ENCODE data around the gene CACHD1. TPM values are rescaled to one million over a fixed set of nuclear protein-coding genes. Genes with fewer than 3 reads are reported as not detected.
"Not testable (repeated sequence)": the region's sequence is repeated elsewhere in the genome, so short reads cannot be mapped to it uniquely, and the experiment has no call there.

CACHD1 gene
- total RNA-seq, 4 donors from 2014 or later: 1.6 to 3.2 (median 2.2) TPM; not detected in 1

DNA sequence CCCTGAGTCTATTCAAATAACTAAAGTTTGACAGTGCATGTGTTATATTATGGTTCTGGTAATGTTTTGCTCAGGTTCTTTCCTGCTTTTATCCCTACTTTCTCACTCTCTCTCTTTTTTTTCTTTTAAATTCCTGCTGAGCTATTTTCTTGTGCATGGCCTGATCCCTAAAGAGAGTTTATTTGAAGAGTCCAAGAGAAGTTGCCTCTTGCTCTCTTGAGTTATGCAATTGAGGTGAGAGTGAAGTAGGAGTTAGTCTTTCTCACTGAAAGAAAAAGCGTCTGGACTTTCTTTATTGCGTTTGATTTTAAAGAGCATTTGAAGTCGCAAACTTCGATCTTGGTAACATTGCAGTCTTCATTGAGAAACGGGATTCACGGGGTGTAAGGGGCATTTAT, 138.7 kb downstream of the CACHD1 start:
- Histone ChIP-seq H3K36me3 (no peaks in the 10 kb centered on the region), H3K4me1 (no peaks in the 10 kb centered on the region), H3K27ac (no peak overlapping the region), H3K9me3 (no peaks in the 10 kb centered on the region), H3K27me3 (no peaks in the 10 kb centered on the region), H3K4me3 (no peak overlapping the region)
- intact Hi-C loops (cut with DNase I; ENCODE audit: low total_unique reads) (no loop called here), in situ Hi-C loops (cut with MboI; ENCODE audit: low pct_ligation_motif_present in 1 of 4, low pct_unique_long_range_greater_than_20kb in 1 of 4, low sequenced_read_pairs in 3 of 4) (no loop called here)
- no peak for DNase-seq
- TF ChIP-seq EP300 (IDR thresholded peaks at IDR 0.05; ENCODE audit: low read depth) (no peak), POLR2A (IDR thresholded peaks at IDR 0.05) (no peak), POLR2AphosphoS5 (IDR thresholded peaks at IDR 0.05) (no peak)
- TF ChIP-seq, protein P1, sequence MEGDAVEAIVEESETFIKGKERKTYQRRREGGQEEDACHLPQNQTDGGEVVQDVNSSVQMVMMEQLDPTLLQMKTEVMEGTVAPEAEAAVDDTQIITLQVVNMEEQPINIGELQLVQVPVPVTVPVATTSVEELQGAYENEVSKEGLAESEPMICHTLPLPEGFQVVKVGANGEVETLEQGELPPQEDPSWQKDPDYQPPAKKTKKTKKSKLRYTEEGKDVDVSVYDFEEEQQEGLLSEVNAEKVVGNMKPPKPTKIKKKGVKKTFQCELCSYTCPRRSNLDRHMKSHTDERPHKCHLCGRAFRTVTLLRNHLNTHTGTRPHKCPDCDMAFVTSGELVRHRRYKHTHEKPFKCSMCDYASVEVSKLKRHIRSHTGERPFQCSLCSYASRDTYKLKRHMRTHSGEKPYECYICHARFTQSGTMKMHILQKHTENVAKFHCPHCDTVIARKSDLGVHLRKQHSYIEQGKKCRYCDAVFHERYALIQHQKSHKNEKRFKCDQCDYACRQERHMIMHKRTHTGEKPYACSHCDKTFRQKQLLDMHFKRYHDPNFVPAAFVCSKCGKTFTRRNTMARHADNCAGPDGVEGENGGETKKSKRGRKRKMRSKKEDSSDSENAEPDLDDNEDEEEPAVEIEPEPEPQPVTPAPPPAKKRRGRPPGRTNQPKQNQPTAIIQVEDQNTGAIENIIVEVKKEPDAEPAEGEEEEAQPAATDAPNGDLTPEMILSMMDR (IDR thresholded peaks at IDR 0.05): no peak
- 89% methylated on average over 6 of the region's 6 CpGs; no CpG with 5 or more reads in 1 of the 2 donors for WGBS, 2 donors (ENCODE audit: low coverage in 1 of 2)

DNA sequence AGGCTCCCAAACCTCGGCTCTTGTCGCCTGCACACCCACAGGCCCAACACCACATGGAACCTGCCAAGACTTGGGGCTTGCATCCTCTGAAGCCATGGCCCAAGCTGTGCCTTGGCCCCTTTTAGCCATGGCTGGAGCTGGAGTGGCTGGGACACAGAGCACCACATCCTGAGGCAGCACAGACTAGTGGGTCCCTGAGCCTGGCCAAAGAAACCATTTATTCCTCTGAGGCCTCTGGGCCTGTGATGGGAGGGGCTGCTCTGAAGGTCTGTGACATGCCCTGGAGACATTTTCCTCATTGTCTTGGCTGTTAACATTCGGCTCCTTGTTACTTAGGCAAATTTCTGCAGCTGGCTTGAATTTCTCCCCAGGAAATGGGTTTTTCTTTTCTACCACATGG, 141.0 kb downstream of the CACHD1 start:
- WGBS, 2 donors (ENCODE audit: low coverage in 1 of 2): 90% methylated on average over 3 of the region's 3 CpGs; no CpG with 5 or more reads in 1 of the 2 donors
- DNase-seq; H3K27me3 ChIP-seq; in situ Hi-C loops (cut with MboI; ENCODE audit: low pct_ligation_motif_present in 1 of 4, low pct_unique_long_range_greater_than_20kb in 1 of 4, low sequenced_read_pairs in 3 of 4); H3K4me3 ChIP-seq; H3K27ac ChIP-seq; H3K36me3 ChIP-seq; intact Hi-C loops (cut with DNase I; ENCODE audit: low total_unique reads); H3K4me1 ChIP-seq; H3K9me3 ChIP-seq: not testable (repeated sequence)

- Histone ChIP-seq H3K9me3 (no peaks in the 10 kb centered on the region), H3K27ac (no peak overlapping the region), H3K36me3 (no peaks in the 10 kb centered on the region), H3K4me1 (no peaks in the 10 kb centered on the region), H3K27me3 (no peaks in the 10 kb centered on the region), H3K4me3 (no peak overlapping the region)
- in situ Hi-C loops (cut with MboI; ENCODE audit: low pct_ligation_motif_present in 1 of 4, low pct_unique_long_range_greater_than_20kb in 1 of 4, low sequenced_read_pairs in 3 of 4): no loop called here
- TF ChIP-seq, protein P1 (IDR thresholded peaks at IDR 0.05): no peak
- 55% methylated on average over 2 of the region's 2 CpGs; no CpG with 5 or more reads in 1 of the 2 donors for WGBS, 2 donors (ENCODE audit: low coverage in 1 of 2)
- DNase-seq: no peak
- intact Hi-C loops (cut with DNase I; ENCODE audit: low total_unique reads): no loop called here
Measured at GRCh38 chr1:64616039-64616438, 146.1 kb downstream of the CACHD1 start.

DNA sequence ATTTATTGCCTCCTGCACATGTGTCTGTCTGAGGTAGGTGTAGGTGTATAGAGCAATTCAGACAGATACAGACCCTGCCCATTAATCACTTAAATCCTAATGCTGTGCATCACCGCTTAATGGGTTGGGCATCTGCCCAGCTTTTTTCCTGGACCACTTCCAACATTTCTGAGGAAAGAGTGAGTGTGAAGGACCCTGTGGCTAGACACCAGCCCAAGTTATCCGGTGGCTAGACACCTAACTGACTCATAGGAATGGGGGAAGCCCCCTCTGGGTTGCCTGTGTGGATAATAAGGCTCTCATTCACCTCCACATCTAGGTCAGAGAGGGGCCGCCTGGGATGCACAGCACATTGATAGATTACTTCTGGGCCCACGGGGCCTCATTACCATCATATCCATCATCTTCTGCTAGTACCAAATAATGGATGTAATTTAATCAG, 153.8 kb downstream of the CACHD1 start:
- Histone ChIP-seq H3K27ac (no peak overlapping the region), H3K4me1 (peaks cover 0 to 8% (median 4%) of the 10 kb centered on the region in 4 donors), H3K4me3 (no peak overlapping the region), H3K36me3 (no peaks in the 10 kb centered on the region), H3K9me3 (no peaks in the 10 kb centered on the region), H3K27me3 (no peaks in the 10 kb centered on the region)
- intact Hi-C loops (cut with DNase I; ENCODE audit: low total_unique reads) (no loop called here), in situ Hi-C loops (cut with MboI; ENCODE audit: low pct_ligation_motif_present in 1 of 4, low pct_unique_long_range_greater_than_20kb in 1 of 4, low sequenced_read_pairs in 3 of 4) (no loop called here)
- WGBS, 2 donors (ENCODE audit: low coverage in 1 of 2): 53 to 75% methylated on average over 2 to 4 of the region's 4 CpGs
- DNase-seq: no peak
- TF ChIP-seq POLR2AphosphoS5 (IDR thresholded peaks at IDR 0.05): no peak
- TF ChIP-seq POLR2A (IDR thresholded peaks at IDR 0.05): no peak
- no peak for TF ChIP-seq EP300 (IDR thresholded peaks at IDR 0.05; ENCODE audit: low read depth)
- TF ChIP-seq, protein P1 (IDR thresholded peaks at IDR 0.05): no peak

DNA sequence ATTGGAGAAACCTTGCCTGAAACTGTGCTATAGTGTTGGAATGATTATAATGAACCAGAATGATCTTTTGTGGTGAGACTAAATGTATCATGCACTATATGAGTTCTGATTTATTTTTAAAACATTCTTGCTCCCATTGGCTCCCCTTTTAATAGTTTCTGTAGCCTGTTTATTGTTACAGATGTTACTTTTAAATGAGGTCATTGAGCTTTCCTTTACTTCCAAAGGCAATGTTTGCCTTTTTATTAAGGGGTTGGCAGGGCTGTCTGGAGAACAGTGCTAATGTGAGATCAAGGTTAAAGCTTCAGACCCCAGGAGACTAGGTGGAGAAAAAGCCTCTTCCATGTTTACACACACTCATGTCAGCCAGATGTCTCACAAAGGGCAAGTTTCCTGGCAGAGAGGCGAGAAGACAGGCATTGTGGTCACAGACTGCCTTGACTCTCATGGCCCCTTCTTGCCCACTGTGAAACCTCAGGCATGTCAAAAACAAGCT, 154.3 kb downstream of the CACHD1 start:
- DNase-seq: no peak
- intact Hi-C loops (cut with DNase I; ENCODE audit: low total_unique reads): no loop called here
- Histone ChIP-seq H3K4me1 (peaks cover 0 to 8% (median 4%) of the 10 kb centered on the region in 4 donors), H3K27ac (no peak overlapping the region), H3K36me3 (no peaks in the 10 kb centered on the region), H3K4me3 (no peak overlapping the region), H3K27me3 (no peaks in the 10 kb centered on the region), H3K9me3 (no peaks in the 10 kb centered on the region)
- in situ Hi-C loops (cut with MboI; ENCODE audit: low pct_ligation_motif_present in 1 of 4, low pct_unique_long_range_greater_than_20kb in 1 of 4, low sequenced_read_pairs in 3 of 4): no loop called here
- TF ChIP-seq POLR2A (IDR thresholded peaks at IDR 0.05): no peak
- WGBS, 2 donors (ENCODE audit: low coverage in 1 of 2): 38% methylated on average over 1 of the region's 1 CpG; no CpG with 5 or more reads in 1 of the 2 donors
